ENCODE measurements around the gene ALLC.

Gene ALLC

DNA sequence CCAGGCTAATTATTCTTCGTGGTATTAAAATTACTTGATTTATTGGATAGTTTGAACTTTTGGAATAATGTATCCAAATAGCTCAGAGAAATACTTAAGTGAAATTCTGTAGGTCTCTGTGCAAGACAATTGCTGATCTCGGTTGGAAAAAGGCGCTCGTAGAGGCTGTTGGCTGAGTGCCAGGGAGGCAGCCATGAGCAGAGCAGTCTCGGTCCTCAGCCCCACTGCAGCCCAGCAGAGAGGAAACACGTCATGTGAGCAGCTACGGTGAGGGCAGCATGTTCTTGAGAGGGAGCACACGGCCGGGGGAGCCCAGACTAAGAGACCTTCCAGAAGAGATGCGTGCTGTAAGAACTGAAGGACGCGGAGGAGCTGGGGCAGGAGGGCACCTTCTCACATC is 87.9 kb downstream of the ALLC start:
- no peak for DNase-seq (ENCODE audit: low read depth)
- Histone ChIP-seq H3K4me3 (ENCODE audit: low read length) (no peak overlapping the region), H3K9ac (ENCODE audit: low read length) (no peak overlapping the region), H3K36me3 (ENCODE audit: control insufficient read depth, insufficient read depth, low read length, severe bottlenecking) (no peaks in the 10 kb centered on the region), H3K27me3 (replicated peaks; ENCODE audit: control insufficient read depth, insufficient read depth, low read length) (peaks cover 3% of the 10 kb centered on the region), H3K9me3 (ENCODE audit: control insufficient read depth, low read length) (no peaks in the 10 kb centered on the region), H3K4me1 (ENCODE audit: control insufficient read depth, insufficient read depth, low read length) (no peaks in the 10 kb centered on the region)

DNA sequence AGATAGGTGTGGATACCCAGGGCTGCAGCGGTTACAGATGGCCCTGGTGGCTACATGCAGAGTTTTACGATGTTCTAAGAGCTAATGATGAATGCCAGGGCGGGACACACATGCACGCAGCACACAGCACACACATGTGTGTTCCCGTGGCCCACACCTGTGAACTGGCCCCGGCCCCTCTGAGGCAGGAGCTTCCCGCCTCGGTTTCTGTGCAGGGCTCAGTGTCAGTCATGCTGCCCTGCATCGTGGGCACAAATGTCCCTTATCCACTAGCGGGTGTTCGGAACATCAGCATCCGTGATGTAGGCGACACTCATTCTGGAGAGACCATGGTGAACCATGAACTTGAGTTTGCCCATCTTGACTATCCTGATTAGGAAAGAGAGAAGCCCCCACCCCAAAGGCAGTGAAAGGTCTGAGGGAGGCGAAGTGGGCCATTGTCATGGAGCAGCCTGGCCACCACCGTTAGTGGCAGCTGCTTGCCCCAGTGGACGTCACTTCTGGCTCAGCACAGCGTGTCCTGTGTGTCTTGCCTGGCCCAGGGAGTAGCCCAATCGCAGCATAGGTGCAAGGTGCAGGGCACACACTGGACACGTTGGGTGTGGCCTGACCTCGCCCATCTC is 89.1 kb downstream of the ALLC start:
- no peak overlapping the region for H3K4me3 ChIP-seq (ENCODE audit: low read length)
- H3K4me1 ChIP-seq (ENCODE audit: control insufficient read depth, insufficient read depth, low read length): no peaks in the 10 kb centered on the region
- H3K36me3 ChIP-seq (ENCODE audit: control insufficient read depth, insufficient read depth, low read length, severe bottlenecking): no peaks in the 10 kb centered on the region
- H3K27me3 ChIP-seq (replicated peaks; ENCODE audit: control insufficient read depth, insufficient read depth, low read length): peaks cover 11% of the 10 kb centered on the region
- DNase-seq (ENCODE audit: low read depth): no peak
- no peak overlapping the region for H3K9ac ChIP-seq (ENCODE audit: low read length)
- H3K9me3 ChIP-seq (ENCODE audit: control insufficient read depth, low read length): no peaks in the 10 kb centered on the region

DNA sequence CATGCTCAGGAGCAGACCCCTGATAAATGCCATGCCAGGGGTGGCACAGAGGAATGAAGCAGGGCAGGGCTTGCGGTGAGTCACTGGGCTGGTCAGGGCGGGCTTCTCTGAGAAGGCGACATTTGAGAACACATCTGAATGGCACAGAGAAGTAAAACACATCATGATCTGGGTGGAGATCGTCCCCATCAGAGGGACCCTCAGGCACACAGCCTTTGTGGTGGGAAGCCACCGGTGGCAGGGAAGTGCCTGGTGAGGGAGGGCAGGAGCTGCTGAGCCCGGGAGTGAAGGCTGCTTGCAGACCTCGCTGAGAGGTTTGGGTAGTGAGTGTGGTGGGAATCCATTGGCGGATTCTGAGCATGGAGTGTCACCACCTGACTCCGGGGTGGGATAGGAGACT is 89.8 kb downstream of the ALLC start:
- H3K27me3 ChIP-seq (replicated peaks; ENCODE audit: control insufficient read depth, insufficient read depth, low read length): peaks cover 14% of the 10 kb centered on the region
- DNase-seq (ENCODE audit: low read depth): no peak
- no peak overlapping the region for H3K9ac ChIP-seq (ENCODE audit: low read length)
- H3K36me3 ChIP-seq (ENCODE audit: control insufficient read depth, insufficient read depth, low read length, severe bottlenecking): no peaks in the 10 kb centered on the region
- H3K4me1 ChIP-seq (ENCODE audit: control insufficient read depth, insufficient read depth, low read length): no peaks in the 10 kb centered on the region
- H3K4me3 ChIP-seq (ENCODE audit: low read length): no peak overlapping the region
- no peaks in the 10 kb centered on the region for H3K9me3 ChIP-seq (ENCODE audit: control insufficient read depth, low read length)

DNA sequence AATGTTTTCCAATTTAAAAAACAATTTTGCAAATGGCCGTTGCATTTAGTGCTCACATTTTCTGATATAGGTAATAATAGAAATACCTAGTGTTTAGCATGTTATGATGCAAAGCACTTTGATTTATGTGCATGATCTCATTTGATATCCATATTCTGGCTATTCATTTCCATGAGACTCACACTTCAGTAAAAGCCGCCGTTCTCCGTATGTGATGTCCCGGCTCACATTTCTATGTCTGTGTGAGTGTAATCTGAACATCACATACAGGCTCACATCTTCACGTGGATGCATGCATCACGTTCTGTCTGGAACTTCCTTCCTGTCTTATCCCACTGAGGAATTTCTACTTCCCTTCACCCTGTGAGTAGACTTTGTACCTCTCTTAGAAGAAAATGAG is 91.2 kb downstream of the ALLC start:
- DNase-seq (ENCODE audit: low read depth): no peak
- no peak overlapping the region for H3K9ac ChIP-seq (ENCODE audit: low read length)
- no peaks in the 10 kb centered on the region for H3K36me3 ChIP-seq (ENCODE audit: control insufficient read depth, insufficient read depth, low read length, severe bottlenecking)
- H3K4me1 ChIP-seq (ENCODE audit: control insufficient read depth, insufficient read depth, low read length): no peaks in the 10 kb centered on the region
- peaks cover 27% of the 10 kb centered on the region for H3K27me3 ChIP-seq (replicated peaks; ENCODE audit: control insufficient read depth, insufficient read depth, low read length)
- H3K9me3 ChIP-seq (ENCODE audit: control insufficient read depth, low read length): no peaks in the 10 kb centered on the region
- no peak overlapping the region for H3K4me3 ChIP-seq (ENCODE audit: low read length)

DNA sequence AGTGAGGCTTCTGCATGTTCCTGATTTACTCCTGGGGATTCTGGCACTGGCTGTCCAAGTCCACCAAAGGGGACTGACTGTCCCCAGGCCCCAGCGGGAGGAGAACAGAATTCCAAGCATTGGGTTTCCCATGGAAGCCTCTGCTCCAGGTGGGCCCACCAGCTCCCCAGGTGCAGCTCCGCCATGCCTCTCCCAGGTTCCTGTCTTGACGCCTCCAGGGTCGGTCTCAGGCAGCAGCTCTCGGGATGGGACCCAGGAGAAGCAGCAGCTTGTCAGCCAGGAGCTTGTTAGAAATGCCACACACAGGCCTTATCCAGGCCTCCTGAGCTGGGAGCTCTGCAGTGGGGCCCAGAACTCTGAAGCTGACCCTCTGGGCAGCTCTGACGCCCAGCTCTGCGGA is 93.3 kb downstream of the ALLC start:
- no peak overlapping the region for H3K4me3 ChIP-seq (ENCODE audit: low read length)
- H3K9ac ChIP-seq (ENCODE audit: low read length): no peak overlapping the region
- no peaks in the 10 kb centered on the region for H3K4me1 ChIP-seq (ENCODE audit: control insufficient read depth, insufficient read depth, low read length)
- no peaks in the 10 kb centered on the region for H3K36me3 ChIP-seq (ENCODE audit: control insufficient read depth, insufficient read depth, low read length, severe bottlenecking)
- DNase-seq (ENCODE audit: low read depth): no peak
- H3K27me3 ChIP-seq (replicated peaks; ENCODE audit: control insufficient read depth, insufficient read depth, low read length): peaks cover 31% of the 10 kb centered on the region
- no peaks in the 10 kb centered on the region for H3K9me3 ChIP-seq (ENCODE audit: control insufficient read depth, low read length)

DNA sequence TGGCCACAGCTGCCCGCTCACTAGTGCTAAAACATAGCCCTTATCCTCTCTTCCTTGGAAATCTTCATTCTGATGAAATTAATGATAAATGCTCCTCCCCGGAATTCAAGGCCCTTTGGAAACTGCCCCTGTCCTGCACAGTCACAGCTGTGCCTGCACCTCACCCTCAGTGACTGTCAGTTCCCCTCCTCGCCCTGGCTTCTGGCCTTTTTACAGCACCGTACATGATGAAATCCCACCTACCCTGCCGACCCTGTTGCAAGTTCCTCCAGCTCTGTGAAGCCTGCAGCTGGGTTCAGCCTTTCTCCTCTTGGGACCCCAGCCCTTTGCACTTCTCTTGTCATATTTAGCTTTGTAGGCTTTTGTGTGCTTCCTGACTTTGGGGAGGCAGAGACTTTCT is 93.8 kb downstream of the ALLC start:
- H3K9me3 ChIP-seq (ENCODE audit: control insufficient read depth, low read length): no peaks in the 10 kb centered on the region
- no peak overlapping the region for H3K9ac ChIP-seq (ENCODE audit: low read length)
- no peaks in the 10 kb centered on the region for H3K4me1 ChIP-seq (ENCODE audit: control insufficient read depth, insufficient read depth, low read length)
- H3K36me3 ChIP-seq (ENCODE audit: control insufficient read depth, insufficient read depth, low read length, severe bottlenecking): no peaks in the 10 kb centered on the region
- H3K4me3 ChIP-seq (ENCODE audit: low read length): no peak overlapping the region
- peaks cover 31% of the 10 kb centered on the region for H3K27me3 ChIP-seq (replicated peaks; ENCODE audit: control insufficient read depth, insufficient read depth, low read length)
- DNase-seq (ENCODE audit: low read depth): no peak
